Measurements from ENCODE around the gene PAX5.

- TF ChIP-seq, protein P1, sequence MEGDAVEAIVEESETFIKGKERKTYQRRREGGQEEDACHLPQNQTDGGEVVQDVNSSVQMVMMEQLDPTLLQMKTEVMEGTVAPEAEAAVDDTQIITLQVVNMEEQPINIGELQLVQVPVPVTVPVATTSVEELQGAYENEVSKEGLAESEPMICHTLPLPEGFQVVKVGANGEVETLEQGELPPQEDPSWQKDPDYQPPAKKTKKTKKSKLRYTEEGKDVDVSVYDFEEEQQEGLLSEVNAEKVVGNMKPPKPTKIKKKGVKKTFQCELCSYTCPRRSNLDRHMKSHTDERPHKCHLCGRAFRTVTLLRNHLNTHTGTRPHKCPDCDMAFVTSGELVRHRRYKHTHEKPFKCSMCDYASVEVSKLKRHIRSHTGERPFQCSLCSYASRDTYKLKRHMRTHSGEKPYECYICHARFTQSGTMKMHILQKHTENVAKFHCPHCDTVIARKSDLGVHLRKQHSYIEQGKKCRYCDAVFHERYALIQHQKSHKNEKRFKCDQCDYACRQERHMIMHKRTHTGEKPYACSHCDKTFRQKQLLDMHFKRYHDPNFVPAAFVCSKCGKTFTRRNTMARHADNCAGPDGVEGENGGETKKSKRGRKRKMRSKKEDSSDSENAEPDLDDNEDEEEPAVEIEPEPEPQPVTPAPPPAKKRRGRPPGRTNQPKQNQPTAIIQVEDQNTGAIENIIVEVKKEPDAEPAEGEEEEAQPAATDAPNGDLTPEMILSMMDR (IDR thresholded peaks at IDR 0.05): no peak
- no peak for TF ChIP-seq POLR2A (IDR thresholded peaks at IDR 0.05)
Observed at GRCh38 chr9:36924071-36924470, 110.0 kb downstream of the PAX5 start.
